Spinal cord (tissue), 10 donors: ENCODE results near the gene SENP1. TPM values are rescaled to one million over a fixed set of nuclear protein-coding genes. Genes with fewer than 3 reads are reported as not detected.
"Not testable (repeated sequence)": the region's sequence is repeated elsewhere in the genome, so short reads cannot be mapped to it uniquely, and the experiment has no call there.

Source experiments
- DNase-seq, 6 donors: peaks; one replicate each; pipeline versions ENCODE4 v3.0.0 to v3.0.0-alpha.2; 2013 to 2015; ENCODE audit warnings: low spot score in 6 of 6, low read depth in 4 of 6
- H3K27ac ChIP-seq: one replicate; pipeline ENCODE4 v1.5.1; 2013; ENCODE audit warnings: low read depth, low read length, control low read depth
- H3K27me3 ChIP-seq: one replicate; pipeline ENCODE4 v1.6.1; 2013; ENCODE audit warnings: low read length; ENCODE audit not compliant: control insufficient read depth, insufficient read depth
- H3K36me3 ChIP-seq: one replicate; pipeline ENCODE4 v1.6.1; 2013; ENCODE audit warnings: low read length; ENCODE audit not compliant: control insufficient read depth, insufficient read depth
- H3K4me1 ChIP-seq: one replicate; pipeline ENCODE4 v1.6.1; 2013; ENCODE audit warnings: low read length; ENCODE audit not compliant: control insufficient read depth, insufficient read depth
- H3K4me3 ChIP-seq: one replicate; pipeline ENCODE4 v1.5.1; 2013; ENCODE audit warnings: low read depth, low read length, control low read depth
- H3K9me3 ChIP-seq: one replicate; pipeline ENCODE4 v1.6.1; 2013; ENCODE audit warnings: low read length; ENCODE audit not compliant: control insufficient read depth, insufficient read depth
- WGBS: methylation state at CpG from one replicate; pipeline ENCODE4 v1.1.5; 2013; ENCODE audit warnings: missing lambda C conversion rate; ENCODE audit not compliant: insufficient coverage; 5-methylcytosine and 5-hydroxymethylcytosine counted together
- polyA plus RNA-seq, 2 donors: library from polyadenylated mRNA; unstranded; fragments of 120-200 nt; gene quantifications; one replicate each; pipeline ENCODE4 v1.2.1, GENCODE V29; 2013; ENCODE audit not compliant: insufficient read length in 2 of 2
- total RNA-seq, 2 donors: library from RNA; depleted of rRNA in 1 of 2; stranded (reverse); fragments of 120-200 nt in 1 of 2; fragments of >200 nt in 1 of 2; gene quantifications; one replicate each; pipeline versions ENCODE4 v1.2.3 to v1.2.4, GENCODE V29; 2013 to 2014
- donor health status: healthy.

Gene SENP1
- total and polyA plus RNA-seq, 4 donors = 12.3 to 30.2 (median 20.0) TPM

DNA sequence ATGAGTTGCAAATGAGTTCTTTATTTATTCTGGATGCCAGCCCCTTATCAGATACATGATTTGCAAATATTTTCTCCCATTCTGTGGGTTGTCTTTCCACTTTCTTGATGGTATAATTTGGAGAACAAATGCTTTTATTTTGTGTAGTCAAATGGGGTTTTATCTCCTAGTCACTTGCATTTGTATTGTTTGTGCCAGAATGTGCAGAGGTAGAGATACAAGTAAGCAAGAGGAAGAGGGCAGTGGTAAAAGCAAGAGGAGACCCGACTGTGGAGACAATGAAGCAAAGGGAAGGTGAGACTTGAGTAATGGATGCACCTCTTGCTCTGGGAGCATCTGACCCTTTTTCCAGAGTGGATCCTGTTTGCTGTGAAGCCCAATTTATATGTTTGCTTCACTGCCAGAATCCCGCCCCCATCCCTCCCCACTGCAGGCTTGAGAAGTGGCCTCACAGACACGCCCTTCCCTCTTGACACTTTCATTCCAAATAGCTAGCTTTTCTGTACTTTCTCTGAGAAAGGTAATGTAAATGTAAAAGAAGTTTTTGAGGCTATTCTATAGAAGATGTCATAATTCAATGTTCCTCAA lies 12.5 kb upstream of the SENP1 start:
- no peaks in the 10 kb centered on the region for H3K27me3 ChIP-seq
- peak overlapping the region; percentile 83 for H3K27ac ChIP-seq
- WGBS = 17% methylated on average over 2 of the region's 3 CpGs
- no peaks in the 10 kb centered on the region for H3K9me3 ChIP-seq
- no peaks in the 10 kb centered on the region for H3K36me3 ChIP-seq
- peak overlapping the region; percentile 91 for H3K4me3 ChIP-seq
- peaks cover 9% of the 10 kb centered on the region for H3K4me1 ChIP-seq
- DNase-seq = peak in 1 of 6 donors; percentile 11

- Histone ChIP-seq H3K27ac (no peak overlapping the region), H3K27me3 (no peaks in the 10 kb centered on the region), H3K9me3 (no peaks in the 10 kb centered on the region), H3K36me3 (no peaks in the 10 kb centered on the region), H3K4me3 (no peak overlapping the region), H3K4me1 (peaks cover 6% of the 10 kb centered on the region)
- DNase-seq = no peak
- 94% methylated on average over 1 of the region's 1 CpG for WGBS
Measured at GRCh38 chr12:48115957-48116356, 10.1 kb upstream of the SENP1 start.

DNA sequence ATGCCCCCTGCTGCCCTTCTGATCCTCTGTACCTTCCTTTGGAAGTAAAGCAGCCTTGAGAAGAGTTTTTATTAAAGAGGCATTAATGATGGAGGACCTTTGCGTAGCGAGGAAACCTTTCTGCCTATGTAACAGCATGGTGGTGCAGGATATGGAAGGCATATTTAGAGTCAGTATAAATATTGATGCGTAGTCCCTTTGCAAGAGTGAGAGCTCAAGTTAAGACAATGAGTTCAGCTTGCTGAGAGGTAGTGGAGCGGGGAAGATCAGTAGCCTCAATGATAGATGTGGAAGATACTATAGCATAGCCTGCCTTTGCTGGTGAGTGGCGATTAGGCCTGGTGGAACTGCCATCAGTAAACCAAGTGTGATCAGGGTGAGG lies 5.4 kb upstream of the SENP1 start:
- not testable (repeated sequence) for H3K9me3 ChIP-seq, H3K4me1 ChIP-seq, H3K27ac ChIP-seq, H3K36me3 ChIP-seq, H3K4me3 ChIP-seq, DNase-seq, H3K27me3 ChIP-seq
- WGBS = 97% methylated on average over 5 of the region's 5 CpGs

- no peaks in the 10 kb centered on the region for H3K27me3 ChIP-seq
- WGBS = no CpG with 5 or more reads among the region's 1 CpG
- H3K4me3 ChIP-seq = no peak overlapping the region
- H3K36me3 ChIP-seq = no peaks in the 10 kb centered on the region
- no peaks in the 10 kb centered on the region for H3K9me3 ChIP-seq
- H3K27ac ChIP-seq = no peak overlapping the region
- no peak for DNase-seq
- peaks cover 3% of the 10 kb centered on the region for H3K4me1 ChIP-seq
Measured at GRCh38 chr12:48110691-48111311, 4.9 kb upstream of the SENP1 start.

- Histone ChIP-seq H3K27ac (no peak overlapping the region), H3K27me3 (no peaks in the 10 kb centered on the region), H3K4me1 (peaks cover 3% of the 10 kb centered on the region), H3K4me3 (no peak overlapping the region), H3K36me3 (no peaks in the 10 kb centered on the region), H3K9me3 (no peaks in the 10 kb centered on the region)
- no peak for DNase-seq
Measured at GRCh38 chr12:48109424-48109823, 3.5 kb upstream of the SENP1 start.

- H3K4me3 ChIP-seq = peak overlapping the region; percentile 93
- no peak for DNase-seq
- WGBS = 83% methylated on average over 2 of the region's 5 CpGs
Measured at GRCh38 chr12:48106681-48107613, 1.1 kb upstream of the SENP1 start.

GRCh38 chr12:48105321-48105866 lies 485 bp downstream of the SENP1 start:
- Histone ChIP-seq H3K4me3 (peak overlapping the region; percentile 93), H3K4me1 (peaks cover 3% of the 10 kb centered on the region), H3K36me3 (no peaks in the 10 kb centered on the region), H3K27ac (peak overlapping the region; percentile 98), H3K27me3 (no peaks in the 10 kb centered on the region), H3K9me3 (no peaks in the 10 kb centered on the region)
- peak in 1 of 6 donors; percentile 59 for DNase-seq
- 0% methylated on average over 30 of the region's 30 CpGs for WGBS

More at GRCh38 chr12:48106681-48107613, 1.1 kb upstream of the SENP1 start:
- no peaks in the 10 kb centered on the region for H3K36me3 ChIP-seq
- no peaks in the 10 kb centered on the region for H3K9me3 ChIP-seq
- no peaks in the 10 kb centered on the region for H3K27me3 ChIP-seq
- H3K4me1 ChIP-seq = peaks cover 3% of the 10 kb centered on the region
- H3K27ac ChIP-seq = peak overlapping the region; percentile 98

DNA sequence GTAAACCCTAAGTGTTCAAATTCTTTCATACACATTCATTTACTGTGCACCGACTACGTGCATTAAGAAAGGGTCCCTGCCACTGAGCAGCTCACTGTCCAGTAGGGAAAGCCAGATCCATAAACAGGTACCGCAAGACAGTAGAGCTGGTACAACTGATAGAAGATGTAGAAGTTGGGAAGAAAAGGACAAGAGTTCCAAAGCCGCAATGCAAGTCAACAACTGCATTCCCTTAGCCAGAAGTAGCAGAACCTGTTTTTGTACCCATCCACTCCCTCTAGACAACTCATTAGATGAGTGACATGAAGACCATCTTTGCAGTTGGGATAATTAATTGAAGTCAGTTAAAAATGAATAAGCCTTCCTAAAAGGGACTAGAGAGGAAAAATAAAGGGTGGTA lies 1.3 kb downstream of the SENP1 start:
- no peaks in the 10 kb centered on the region for H3K27me3 ChIP-seq
- no peak overlapping the region for H3K27ac ChIP-seq
- 86% methylated on average over 3 of the region's 4 CpGs for WGBS
- H3K4me1 ChIP-seq = peaks cover 3% of the 10 kb centered on the region
- no peaks in the 10 kb centered on the region for H3K36me3 ChIP-seq
- H3K4me3 ChIP-seq = no peak overlapping the region
- H3K9me3 ChIP-seq = no peaks in the 10 kb centered on the region
- DNase-seq = no peak

DNA sequence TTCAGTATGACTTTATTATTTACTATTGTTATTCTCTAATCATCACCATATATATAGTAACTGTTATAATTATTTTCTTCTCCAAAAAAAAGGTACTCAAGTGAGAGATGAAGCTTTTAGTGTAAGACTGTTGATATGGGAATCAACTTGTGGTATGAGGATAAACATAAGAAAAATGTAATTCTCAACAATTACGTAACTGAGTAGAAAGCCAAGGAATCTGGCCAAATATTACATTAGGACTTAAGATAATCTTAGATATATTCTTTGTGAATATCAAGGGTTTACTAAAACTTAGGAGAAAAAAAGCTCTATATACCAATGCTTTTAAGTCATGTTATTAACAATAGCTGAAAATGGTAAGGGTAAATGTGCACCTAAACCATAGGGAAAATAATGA lies 13.3 kb downstream of the SENP1 start:
- no CpG with 5 or more reads among the region's 1 CpG for WGBS
- H3K27ac ChIP-seq = no peak overlapping the region
- no peaks in the 10 kb centered on the region for H3K4me1 ChIP-seq
- no peak overlapping the region for H3K4me3 ChIP-seq
- peaks cover 27% of the 10 kb centered on the region for H3K36me3 ChIP-seq
- H3K27me3 ChIP-seq = no peaks in the 10 kb centered on the region
- no peaks in the 10 kb centered on the region for H3K9me3 ChIP-seq
- DNase-seq = no peak
